ENCODE results near the gene BICD1.

DNA sequence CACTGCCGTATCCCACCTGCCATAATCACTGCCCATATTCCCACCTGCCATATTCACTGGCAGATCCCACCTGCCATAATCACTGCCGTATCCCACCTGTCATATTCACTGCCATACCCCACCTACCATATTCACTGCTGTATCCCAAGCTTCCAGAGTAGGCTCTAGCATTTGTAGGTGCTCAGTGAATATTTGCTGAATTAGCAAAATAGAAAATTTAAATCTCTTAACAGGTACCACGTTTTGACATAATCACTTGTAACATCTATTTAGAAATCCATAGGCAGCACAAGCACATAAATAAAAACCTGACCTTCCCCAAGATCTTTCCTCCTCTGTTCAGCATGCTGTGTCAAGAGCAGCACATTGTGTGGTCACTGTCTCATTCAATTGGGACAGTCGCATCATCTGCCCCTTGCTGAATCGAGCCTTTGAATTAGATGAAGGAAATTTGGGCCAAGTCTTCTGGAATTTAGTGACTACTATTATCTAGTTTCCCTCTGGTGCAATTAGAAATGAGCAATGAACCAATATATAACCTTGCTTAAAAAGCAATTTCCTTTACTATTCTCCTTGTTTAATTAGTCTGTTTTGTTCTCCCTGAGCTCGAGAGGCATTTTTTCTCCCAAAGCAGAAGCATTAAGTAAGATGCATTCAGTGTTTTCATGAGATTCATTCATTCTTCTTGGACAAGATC lies 147.8 kb downstream of the BICD1 start:
- TF ChIP-seq, protein P1, sequence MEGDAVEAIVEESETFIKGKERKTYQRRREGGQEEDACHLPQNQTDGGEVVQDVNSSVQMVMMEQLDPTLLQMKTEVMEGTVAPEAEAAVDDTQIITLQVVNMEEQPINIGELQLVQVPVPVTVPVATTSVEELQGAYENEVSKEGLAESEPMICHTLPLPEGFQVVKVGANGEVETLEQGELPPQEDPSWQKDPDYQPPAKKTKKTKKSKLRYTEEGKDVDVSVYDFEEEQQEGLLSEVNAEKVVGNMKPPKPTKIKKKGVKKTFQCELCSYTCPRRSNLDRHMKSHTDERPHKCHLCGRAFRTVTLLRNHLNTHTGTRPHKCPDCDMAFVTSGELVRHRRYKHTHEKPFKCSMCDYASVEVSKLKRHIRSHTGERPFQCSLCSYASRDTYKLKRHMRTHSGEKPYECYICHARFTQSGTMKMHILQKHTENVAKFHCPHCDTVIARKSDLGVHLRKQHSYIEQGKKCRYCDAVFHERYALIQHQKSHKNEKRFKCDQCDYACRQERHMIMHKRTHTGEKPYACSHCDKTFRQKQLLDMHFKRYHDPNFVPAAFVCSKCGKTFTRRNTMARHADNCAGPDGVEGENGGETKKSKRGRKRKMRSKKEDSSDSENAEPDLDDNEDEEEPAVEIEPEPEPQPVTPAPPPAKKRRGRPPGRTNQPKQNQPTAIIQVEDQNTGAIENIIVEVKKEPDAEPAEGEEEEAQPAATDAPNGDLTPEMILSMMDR (conservative IDR thresholded peaks at IDR 0.05; ENCODE audit: low read depth, low read length): no peak
- no peak for TF ChIP-seq EZH2 (IDR thresholded peaks at IDR 0.05; ENCODE audit: low read length, unreplicated experiment)
- no peak for TF ChIP-seq EZH2phosphoT487 (IDR thresholded peaks at IDR 0.05; ENCODE audit: borderline replicate concordance, low read length)
